ENCODE results near the gene TKT.

The TKT gene

GRCh38 chr3:53225181-53225580 lies 30.6 kb downstream of the TKT start:
- DNase-seq (ENCODE audit: extremely low read depth, low read depth), result no peak
- no peak for TF ChIP-seq CTCF (IDR thresholded peaks at IDR 0.05; ENCODE audit: low read depth, low read length, missing control alignments)
- no peak overlapping the region for H3K4me3 ChIP-seq (replicated peaks; ENCODE audit: low read depth, low read length)

GRCh38 chr3:53224536-53224935 lies 31.3 kb downstream of the TKT start:
- no peak overlapping the region for H3K4me3 ChIP-seq (replicated peaks; ENCODE audit: low read depth, low read length)
- DNase-seq (ENCODE audit: extremely low read depth, low read depth), result no peak
- TF ChIP-seq CTCF (IDR thresholded peaks at IDR 0.05; ENCODE audit: low read depth, low read length, missing control alignments), result no peak

- DNase-seq (ENCODE audit: extremely low read depth, low read depth), result no peak
- no peak for TF ChIP-seq CTCF (IDR thresholded peaks at IDR 0.05; ENCODE audit: low read depth, low read length, missing control alignments)
- H3K4me3 ChIP-seq (replicated peaks; ENCODE audit: low read depth, low read length), result no peak overlapping the region
Measured at GRCh38 chr3:53224026-53224425, 31.8 kb downstream of the TKT start.

GRCh38 chr3:53223541-53223966 lies 32.3 kb downstream of the TKT start:
- no peak for TF ChIP-seq CTCF (IDR thresholded peaks at IDR 0.05; ENCODE audit: low read depth, low read length, missing control alignments)
- no peak overlapping the region for H3K4me3 ChIP-seq (replicated peaks; ENCODE audit: low read depth, low read length)
- DNase-seq (ENCODE audit: extremely low read depth, low read depth), result no peak

GRCh38 chr3:53223025-53223424 lies 32.8 kb downstream of the TKT start:
- no peak for TF ChIP-seq CTCF (IDR thresholded peaks at IDR 0.05; ENCODE audit: low read depth, low read length, missing control alignments)
- no peak for DNase-seq (ENCODE audit: extremely low read depth, low read depth)
- H3K4me3 ChIP-seq (replicated peaks; ENCODE audit: low read depth, low read length), result no peak overlapping the region

- H3K4me3 ChIP-seq (replicated peaks; ENCODE audit: low read depth, low read length), result no peak overlapping the region
- no peak for DNase-seq (ENCODE audit: extremely low read depth, low read depth)
- TF ChIP-seq CTCF (IDR thresholded peaks at IDR 0.05; ENCODE audit: low read depth, low read length, missing control alignments), result no peak
Measured at GRCh38 chr3:53222183-53222901, 33.5 kb downstream of the TKT start.

GRCh38 chr3:53221827-53222182 lies 34.0 kb downstream of the TKT start:
- TF ChIP-seq CTCF (IDR thresholded peaks at IDR 0.05; ENCODE audit: low read depth, low read length, missing control alignments), result no peak
- DNase-seq (ENCODE audit: extremely low read depth, low read depth), result no peak
- no peak overlapping the region for H3K4me3 ChIP-seq (replicated peaks; ENCODE audit: low read depth, low read length)

All from HFF-Myc (cell line).